Peyer's patch (tissue), 4 donors: ENCODE results near the gene ILKAP.

Source experiments
- CTCF ChIP-seq, 6 experiments: fragments of 450-650 bp in 4 of 6; fragments of 200-600 bp in 2 of 6; sonication (generic) in 1 of 6; IDR thresholded peaks; one replicate each; pipeline ENCODE4 v1.5.1; 2017 to 2019; ENCODE audit warnings: antibody characterized with exemption in 6 of 6, mild to moderate bottlenecking in 3 of 6, moderate library complexity in 1 of 6
- POLR2A ChIP-seq, 2 donors: fragments of 450-650 bp; IDR thresholded peaks; one replicate each; pipeline ENCODE4 v1.5.1; 2017; ENCODE audit warnings: antibody characterized with exemption in 2 of 2, mild to moderate bottlenecking in 2 of 2, moderate library complexity in 2 of 2

GRCh38 chr2:238231809-238232208 is 28.3 kb upstream of the ILKAP start:
- TF ChIP-seq CTCF (IDR thresholded peaks at IDR 0.05): no peak
- TF ChIP-seq POLR2A (IDR thresholded peaks at IDR 0.05): no peak
